ENCODE data around the gene GDF9.
"Not testable (repeated sequence)": the region's sequence is repeated elsewhere in the genome, so short reads cannot be mapped to it uniquely, and the experiment has no call there.

Gene GDF9

GRCh38 chr5:132871459-132872284 lies 5.4 kb upstream of the GDF9 start:
- no peak for DNase-seq

GRCh38 chr5:132870801-132871200 lies 4.5 kb upstream of the GDF9 start:
- DNase-seq: no peak

GRCh38 chr5:132868754-132869153 lies 2.5 kb upstream of the GDF9 start:
- DNase-seq: no peak

- DNase-seq: no peak
These were observed 780 bp upstream of the GDF9 start for GRCh38 chr5:132867046-132867451.

- no peak for DNase-seq
These were observed 464 bp downstream of the GDF9 start for GRCh38 chr5:132865668-132866341.

- DNase-seq: no peak
These were observed 5.5 kb downstream of the GDF9 start for GRCh38 chr5:132860742-132861141.

- DNase-seq: no peak
These were observed 6.3 kb downstream of the GDF9 start for GRCh38 chr5:132859889-132860437.

GRCh38 chr5:132856011-132856410 lies 10.3 kb downstream of the GDF9 start:
- DNase-seq: no peak

GRCh38 chr5:132854992-132855391 lies 11.3 kb downstream of the GDF9 start:
- DNase-seq: not testable (repeated sequence)

- DNase-seq: no peak
These were observed 12.0 kb downstream of the GDF9 start for GRCh38 chr5:132854301-132854700.

GRCh38 chr5:132853790-132854189 lies 12.5 kb downstream of the GDF9 start:
- DNase-seq: no peak

GRCh38 chr5:132853323-132853722 lies 12.9 kb downstream of the GDF9 start:
- no peak for DNase-seq

GRCh38 chr5:132850066-132850465 lies 16.2 kb downstream of the GDF9 start:
- DNase-seq: no peak

- no peak for DNase-seq
These were observed 16.9 kb downstream of the GDF9 start for GRCh38 chr5:132849347-132849746.

GRCh38 chr5:132848270-132848669 lies 18.0 kb downstream of the GDF9 start:
- no peak for DNase-seq

GRCh38 chr5:132841305-132841704 lies 25.0 kb downstream of the GDF9 start:
- DNase-seq: no peak

- DNase-seq: no peak
These were observed 25.4 kb downstream of the GDF9 start for GRCh38 chr5:132840896-132841295.

- no peak for DNase-seq
These were observed 26.0 kb downstream of the GDF9 start for GRCh38 chr5:132840313-132840712.

GRCh38 chr5:132839426-132840301 lies 26.6 kb downstream of the GDF9 start:
- no peak for DNase-seq

GRCh38 chr5:132838516-132839282 lies 27.6 kb downstream of the GDF9 start:
- no peak for DNase-seq

GRCh38 chr5:132837868-132838267 lies 28.4 kb downstream of the GDF9 start:
- no peak for DNase-seq

GRCh38 chr5:132836852-132837251 lies 29.4 kb downstream of the GDF9 start:
- no peak for DNase-seq
